ENCODE data around the gene TMEM9.

- TF ChIP-seq CTCF (IDR thresholded peaks at IDR 0.05) = no peak
- no peak for TF ChIP-seq POLR2A (IDR thresholded peaks at IDR 0.05)
Observed at GRCh38 chr1:201175820-201176500, 21.7 kb upstream of the TMEM9 start.
